Peyer's patch (tissue), 4 donors: ENCODE measurements around the gene IRX1.

Experiments
- POLR2A ChIP-seq, 2 donors: fragments of 450-650 bp; IDR thresholded peaks; one replicate each; pipeline ENCODE4 v1.5.1; 2017; ENCODE audit warnings: antibody characterized with exemption in 2 of 2, mild to moderate bottlenecking in 2 of 2, moderate library complexity in 2 of 2
- TF ChIP-seq, protein P1 (sequence below), 6 experiments: fragments of 450-650 bp in 4 of 6; fragments of 200-600 bp in 2 of 6; sonication (generic) in 1 of 6; IDR thresholded peaks; one replicate each; pipeline ENCODE4 v1.5.1; 2017 to 2019; ENCODE audit warnings: antibody characterized with exemption in 6 of 6, mild to moderate bottlenecking in 3 of 6, moderate library complexity in 1 of 6

DNA sequence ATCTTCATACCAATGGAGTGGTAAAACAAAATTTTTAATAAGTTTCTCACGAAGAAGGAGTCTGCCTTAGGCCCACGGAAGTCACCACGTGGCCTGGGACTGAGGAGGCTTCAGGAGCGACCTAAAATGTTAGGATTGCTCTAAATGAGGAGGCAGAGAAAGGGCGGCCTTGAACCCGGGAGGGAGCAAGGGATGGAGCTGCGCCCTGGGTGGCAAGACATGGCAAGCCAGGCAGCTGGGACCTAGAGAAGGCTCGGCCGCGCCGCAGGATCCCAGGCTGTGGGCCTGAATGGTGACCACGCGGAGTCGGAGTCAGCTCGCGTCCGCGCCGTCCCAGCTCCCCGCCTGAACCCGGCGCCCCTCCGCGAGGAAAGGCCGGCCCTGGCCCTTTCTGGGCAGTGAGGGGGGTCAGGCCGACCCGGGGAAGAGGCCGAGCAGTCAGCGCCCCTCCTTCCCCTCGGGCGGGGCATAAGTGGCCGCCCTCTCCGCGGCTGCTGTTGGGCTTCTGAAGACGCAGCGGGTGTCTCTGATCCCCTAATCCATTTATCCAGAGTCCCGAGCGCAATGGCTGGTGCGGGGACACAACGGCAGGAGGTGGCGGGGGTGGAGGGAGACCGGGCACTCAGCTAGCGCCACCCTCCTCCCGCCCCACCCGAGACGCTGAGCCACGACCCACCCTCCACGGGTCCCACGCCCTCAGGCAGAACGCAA is 10.6 kb downstream of the IRX1 start:
- TF ChIP-seq, protein P1, sequence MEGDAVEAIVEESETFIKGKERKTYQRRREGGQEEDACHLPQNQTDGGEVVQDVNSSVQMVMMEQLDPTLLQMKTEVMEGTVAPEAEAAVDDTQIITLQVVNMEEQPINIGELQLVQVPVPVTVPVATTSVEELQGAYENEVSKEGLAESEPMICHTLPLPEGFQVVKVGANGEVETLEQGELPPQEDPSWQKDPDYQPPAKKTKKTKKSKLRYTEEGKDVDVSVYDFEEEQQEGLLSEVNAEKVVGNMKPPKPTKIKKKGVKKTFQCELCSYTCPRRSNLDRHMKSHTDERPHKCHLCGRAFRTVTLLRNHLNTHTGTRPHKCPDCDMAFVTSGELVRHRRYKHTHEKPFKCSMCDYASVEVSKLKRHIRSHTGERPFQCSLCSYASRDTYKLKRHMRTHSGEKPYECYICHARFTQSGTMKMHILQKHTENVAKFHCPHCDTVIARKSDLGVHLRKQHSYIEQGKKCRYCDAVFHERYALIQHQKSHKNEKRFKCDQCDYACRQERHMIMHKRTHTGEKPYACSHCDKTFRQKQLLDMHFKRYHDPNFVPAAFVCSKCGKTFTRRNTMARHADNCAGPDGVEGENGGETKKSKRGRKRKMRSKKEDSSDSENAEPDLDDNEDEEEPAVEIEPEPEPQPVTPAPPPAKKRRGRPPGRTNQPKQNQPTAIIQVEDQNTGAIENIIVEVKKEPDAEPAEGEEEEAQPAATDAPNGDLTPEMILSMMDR (IDR thresholded peaks at IDR 0.05), result no peak
- no peak for TF ChIP-seq POLR2A (IDR thresholded peaks at IDR 0.05)
